TTC549 (cell line): ENCODE results near the gene ADARB2.

Source experiments
- FAIRE-seq: peaks from 2 replicates; lab custom pipeline; 2012; peaks lifted over from hg19 to GRCh38; lab: Jason Lieb, UNC

ADARB2 gene

DNA sequence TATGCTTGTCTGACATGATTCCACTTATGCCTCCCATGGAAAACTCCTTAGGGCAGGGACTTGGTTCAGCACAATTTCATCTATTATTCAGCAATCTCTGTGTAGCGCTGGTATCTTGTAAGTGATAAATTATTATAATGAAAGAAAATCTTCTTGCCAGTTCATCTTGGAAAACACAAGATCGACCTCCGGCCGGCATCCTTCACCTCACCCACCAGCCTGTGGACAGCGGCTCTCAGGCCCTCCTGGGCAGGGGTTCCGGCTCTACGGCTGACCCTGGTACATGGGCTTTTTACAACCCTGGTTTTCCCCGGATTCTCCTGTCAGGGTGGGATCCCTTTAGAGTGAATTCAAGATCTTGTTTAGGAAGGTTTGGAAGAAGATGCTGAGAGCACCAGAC lies 145.6 kb downstream of the ADARB2 start:
- no peak for FAIRE-seq

DNA sequence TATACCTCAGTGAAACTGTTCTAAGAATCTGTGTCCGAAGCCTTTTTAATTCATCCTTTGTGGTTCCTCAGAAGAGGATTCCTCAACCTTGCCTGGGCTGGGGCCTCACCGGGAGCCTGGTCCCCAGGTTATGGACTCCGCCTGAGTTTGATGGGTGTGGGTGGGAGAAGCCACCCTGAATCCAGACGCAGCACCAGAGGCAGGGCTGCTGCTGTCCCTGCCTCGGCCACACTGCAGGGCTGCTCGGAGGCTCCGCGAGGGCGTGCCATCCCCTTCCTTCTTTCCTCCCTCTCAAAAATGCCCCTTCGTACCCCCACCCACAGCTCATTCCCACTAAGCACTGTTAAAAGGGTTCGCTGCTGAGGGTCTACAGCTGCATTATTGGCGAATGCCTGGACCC lies 146.3 kb downstream of the ADARB2 start:
- no peak for FAIRE-seq

DNA sequence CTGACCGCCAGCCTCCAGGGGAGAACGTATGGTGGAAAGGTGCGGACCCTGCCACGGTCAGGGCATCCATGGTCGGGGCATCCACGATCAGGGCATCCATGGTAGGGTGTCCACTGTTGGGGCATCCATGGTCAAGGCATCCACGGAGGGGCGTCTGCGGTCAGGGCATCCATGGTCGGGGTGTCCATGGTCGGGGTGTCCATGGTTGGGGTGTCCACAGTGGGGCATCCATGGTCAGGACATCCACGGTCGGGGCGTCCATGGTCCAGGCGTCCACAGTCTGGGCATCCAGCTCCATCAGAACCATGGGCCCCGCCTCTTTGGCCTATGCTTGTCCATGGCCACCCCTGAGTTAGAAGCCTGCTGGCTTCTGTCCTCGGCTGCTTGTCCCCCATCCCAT lies 148.1 kb downstream of the ADARB2 start:
- FAIRE-seq: no peak

DNA sequence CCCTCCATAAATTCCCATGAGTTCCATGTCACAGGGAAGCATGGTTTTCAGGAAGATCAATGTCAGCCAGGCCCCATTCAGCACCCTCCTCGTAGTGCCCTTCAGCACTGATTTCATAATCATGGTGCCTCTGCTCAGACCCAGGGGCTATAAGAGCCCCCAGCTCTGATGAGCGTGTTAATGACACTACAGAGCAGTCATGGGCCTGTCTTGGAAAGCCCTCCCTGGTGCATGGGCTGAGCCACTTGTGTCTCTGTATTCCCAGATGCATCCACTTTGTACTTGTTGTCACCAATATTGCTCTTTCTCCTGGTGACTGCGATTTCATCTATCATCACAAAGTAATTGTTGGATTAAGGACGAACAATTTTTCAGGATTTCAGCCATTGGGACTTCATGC lies 154.6 kb downstream of the ADARB2 start:
- FAIRE-seq: no peak

DNA sequence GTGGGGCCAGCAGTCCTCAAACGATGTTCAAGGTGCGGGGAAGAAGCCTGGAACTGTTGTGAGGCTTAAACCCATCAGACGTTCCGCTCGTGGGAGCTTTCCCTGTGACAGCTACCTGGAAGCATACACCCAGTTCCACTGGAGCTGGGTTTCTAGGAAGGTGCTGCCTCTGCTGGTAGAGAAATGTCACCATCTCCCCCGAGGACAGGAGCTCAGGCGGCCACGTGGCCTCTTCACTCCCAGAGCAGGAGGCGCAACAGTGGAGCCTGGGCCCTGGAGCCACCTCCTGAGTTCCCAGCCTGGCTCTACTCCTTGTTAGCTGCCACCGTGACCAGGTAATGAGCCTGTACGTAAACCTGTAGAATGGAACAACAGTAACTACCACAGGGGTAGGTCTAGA lies 156.1 kb downstream of the ADARB2 start:
- FAIRE-seq: no peak

DNA sequence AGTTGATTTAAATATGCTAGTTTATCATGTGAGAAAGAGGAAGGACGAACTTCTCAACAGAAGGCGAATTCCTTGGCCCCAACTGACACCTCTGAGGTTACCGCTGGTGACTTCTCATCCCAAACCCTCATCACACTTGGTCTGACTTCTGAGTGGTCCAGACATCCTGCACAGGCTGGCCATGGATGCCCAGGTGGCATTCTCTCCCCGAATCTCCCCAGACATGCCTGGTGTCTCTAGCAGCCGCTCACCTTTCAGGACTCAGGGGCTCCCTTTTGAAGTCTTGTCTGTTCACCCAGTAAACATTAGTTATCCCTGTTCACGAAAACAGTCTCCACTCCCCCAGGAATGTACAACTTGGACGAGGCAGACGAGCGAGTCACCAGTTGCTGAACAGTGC lies 157.7 kb downstream of the ADARB2 start:
- no peak for FAIRE-seq

DNA sequence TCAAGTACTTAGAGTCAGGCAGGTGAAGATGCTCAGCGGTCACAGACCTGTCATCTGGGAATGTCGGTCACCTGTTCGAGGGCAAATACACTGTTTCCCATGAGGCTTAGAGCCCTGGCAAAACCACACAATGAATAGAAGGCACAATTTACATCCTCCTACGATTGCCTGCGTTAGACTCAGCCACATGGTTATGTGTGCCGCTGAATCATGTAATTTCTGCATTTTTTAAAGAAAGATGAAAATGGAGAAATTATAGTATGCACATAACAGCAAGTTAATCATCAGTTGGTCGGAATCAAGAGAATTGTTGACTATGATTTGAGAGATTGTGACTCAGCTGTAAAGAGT lies 158.2 kb downstream of the ADARB2 start:
- no peak for FAIRE-seq

DNA sequence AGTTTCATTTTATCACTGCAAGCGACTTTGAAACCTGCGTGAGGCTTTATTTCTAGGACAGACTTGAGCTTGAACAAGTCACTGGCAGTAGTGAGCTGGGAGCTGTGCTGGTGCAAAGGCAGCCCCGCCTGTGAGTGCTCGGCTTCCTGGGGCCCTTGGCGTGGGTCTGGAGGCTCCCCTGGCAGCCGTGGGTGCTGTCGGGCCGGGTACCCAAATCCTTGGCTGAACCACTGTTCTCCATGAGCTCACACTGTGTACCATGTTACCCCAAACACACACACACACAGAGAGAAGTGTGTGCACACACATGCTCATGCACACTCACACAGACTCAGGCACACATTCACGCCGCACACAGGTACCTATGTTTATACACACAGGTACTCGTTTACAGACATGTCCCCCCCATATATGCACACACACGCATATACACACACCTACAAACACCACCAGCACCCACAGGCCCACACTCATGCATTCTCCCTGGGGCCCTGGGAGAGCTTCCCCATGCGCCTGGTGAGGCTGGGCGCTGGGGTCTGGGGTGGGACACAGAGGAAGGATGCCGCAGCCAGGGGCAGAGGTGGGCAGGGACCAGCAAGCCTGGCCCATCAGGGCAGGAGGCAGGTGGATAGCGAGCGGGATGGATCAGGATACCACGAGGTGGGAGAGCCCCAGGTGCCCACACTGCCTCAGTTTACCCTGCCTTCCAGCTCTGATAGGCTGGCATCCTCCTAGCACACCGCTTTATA lies 158.8 kb downstream of the ADARB2 start:
- no peak for FAIRE-seq

DNA sequence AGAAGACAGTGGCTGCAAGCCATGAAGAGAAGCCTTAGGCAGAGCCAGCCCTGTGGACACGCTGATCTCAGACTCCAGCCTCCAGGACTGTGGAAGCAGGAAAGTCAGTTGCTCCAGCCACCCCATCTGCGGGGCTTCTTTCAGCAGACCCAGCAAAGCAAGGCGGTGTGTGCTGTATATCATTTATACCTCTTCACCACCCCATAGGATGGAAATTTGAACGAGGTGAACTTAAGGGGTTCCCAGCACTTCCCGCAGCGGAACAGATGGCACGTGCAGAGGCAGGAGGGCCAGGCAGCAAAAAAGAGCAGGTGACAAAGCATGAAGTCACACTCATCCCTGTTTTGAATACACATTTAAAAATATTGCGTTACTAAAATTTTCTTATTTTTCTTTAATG lies 159.4 kb downstream of the ADARB2 start:
- FAIRE-seq: no peak

DNA sequence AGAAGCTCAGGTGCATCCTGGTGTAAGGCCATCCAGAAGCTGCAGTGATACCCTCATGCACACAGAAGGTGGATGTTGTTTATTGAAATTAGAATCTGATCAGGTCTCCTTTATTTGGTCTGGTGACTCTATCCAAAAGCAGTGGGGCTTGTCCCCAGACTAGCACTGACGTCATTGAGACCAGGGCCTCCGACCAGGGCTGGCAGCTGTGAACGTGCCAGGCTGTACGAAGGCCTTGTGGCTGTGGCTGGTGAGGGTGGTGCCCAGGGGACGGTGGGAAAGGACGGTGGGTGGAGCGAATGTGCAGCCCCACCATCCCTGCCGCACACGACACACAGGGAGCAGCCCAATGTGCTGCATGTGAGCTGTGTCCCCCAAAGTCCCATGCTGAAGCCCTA lies 160.0 kb downstream of the ADARB2 start:
- FAIRE-seq: no peak

DNA sequence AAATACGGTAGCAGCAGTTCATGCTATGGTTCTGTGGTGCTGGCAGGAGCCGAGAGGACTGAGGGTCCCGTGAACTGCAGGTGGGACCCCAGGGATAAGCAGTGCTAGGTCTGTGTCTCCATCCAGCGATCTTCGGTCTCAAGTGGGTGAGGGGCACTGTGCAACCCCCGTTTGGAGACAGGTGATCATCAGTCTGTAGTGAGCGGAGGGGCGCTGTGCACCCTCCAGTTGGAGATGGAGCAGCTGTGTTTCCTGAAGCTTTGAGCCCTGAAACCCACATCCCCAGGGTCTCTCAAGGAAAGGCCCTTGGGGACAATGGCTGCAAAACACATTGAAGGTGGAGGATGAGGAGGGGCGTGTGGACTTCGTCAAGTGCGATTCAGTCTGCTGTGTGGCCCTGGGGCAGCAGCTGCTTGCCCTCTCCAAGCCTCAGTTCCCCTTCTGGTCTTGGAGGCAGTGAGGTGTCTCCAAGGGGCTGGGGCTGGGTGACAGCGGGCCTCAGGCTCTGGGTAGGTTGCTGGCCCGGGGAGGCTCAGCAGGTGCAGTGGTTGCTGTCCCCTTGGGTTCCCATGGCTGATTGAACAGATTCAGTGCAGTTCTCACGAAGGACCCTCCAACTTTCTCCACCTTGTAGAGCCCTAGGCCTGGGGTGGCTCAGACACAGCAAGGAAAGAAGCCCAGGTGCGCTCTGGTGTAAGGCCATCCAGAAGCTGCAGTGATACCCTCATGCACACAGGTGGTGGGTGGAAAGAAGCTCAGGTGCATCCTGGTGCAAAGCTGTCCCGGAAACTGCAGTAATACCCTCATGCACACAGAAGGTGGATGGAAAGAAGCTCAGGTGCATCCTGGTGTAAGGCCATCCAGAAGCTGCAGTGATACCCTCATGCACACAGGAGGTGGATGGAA lies 160.6 kb downstream of the ADARB2 start:
- no peak for FAIRE-seq

DNA sequence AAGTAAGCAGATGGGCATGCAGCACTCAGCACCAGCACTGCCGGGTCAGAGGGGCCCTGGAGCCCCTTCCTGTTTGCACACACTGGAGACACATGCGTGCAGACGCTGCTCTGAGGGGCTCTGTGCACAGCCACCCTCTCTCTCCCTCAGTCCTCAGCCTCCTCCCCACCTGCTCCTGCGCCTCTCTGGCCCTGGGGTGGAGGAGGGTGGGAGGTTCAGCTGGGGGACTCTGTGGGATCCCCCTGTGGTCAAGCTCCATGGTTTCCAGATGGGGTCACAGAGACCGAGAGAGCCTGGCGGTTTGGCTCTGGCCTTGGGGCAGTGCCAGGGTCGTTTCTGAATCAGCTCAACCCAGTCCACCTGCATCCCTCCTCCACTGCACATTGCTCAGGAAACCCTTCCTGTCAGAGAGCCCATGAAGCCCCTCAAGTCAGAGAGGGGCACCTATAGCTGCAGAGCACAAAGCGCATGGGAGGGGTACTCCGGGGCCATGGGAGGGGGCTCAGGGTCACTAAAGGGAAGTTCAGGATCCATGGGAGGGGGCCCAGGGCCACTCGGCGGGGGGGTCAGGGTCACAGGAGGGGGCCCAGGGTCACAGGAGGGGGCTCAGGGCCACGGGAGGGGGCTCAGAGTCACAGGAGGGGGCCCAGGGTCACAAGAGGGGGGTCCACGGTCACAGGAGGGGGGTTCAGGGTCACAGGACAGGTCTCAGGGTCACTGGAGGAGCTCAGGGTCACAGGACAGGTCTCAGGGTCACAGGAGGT lies 161.7 kb downstream of the ADARB2 start:
- no peak for FAIRE-seq

DNA sequence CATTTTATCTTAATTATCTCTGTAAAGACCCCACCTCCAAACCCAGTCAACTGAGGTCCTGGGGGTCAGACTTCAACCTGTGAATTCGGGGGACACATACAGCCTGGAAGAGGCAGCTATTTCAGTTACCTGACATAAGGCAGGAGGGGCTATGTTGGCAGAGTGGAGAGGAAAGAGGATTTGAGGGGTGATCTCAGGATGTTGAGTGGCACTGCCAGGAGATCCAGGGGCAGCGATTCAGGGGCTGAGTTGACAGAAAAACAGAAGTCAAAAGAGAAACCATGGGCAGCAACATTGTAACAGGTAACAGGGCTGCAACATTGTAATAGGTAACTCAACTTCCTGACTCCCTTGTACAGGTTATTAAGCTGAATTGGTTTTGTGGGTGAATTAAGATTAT lies 162.6 kb downstream of the ADARB2 start:
- FAIRE-seq: no peak

DNA sequence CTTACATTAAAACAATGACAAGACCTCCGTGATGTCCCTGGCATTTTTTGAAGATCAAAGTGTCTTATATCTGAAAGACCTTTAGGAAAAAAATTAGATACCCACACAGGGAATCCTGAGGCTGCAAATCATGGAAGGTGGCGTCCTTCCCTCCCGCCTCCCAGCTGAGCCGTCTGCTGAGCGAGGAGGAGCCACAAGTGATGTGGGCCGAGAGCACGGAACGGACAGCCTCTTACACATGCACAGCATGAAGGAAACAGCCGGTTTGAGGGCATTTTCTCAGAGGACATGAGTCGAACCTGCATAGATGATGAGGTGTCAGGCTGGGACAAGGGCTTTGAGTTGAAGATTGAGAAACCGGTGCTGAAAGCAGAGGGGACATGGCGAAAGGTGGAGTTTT lies 163.3 kb downstream of the ADARB2 start:
- no peak for FAIRE-seq

DNA sequence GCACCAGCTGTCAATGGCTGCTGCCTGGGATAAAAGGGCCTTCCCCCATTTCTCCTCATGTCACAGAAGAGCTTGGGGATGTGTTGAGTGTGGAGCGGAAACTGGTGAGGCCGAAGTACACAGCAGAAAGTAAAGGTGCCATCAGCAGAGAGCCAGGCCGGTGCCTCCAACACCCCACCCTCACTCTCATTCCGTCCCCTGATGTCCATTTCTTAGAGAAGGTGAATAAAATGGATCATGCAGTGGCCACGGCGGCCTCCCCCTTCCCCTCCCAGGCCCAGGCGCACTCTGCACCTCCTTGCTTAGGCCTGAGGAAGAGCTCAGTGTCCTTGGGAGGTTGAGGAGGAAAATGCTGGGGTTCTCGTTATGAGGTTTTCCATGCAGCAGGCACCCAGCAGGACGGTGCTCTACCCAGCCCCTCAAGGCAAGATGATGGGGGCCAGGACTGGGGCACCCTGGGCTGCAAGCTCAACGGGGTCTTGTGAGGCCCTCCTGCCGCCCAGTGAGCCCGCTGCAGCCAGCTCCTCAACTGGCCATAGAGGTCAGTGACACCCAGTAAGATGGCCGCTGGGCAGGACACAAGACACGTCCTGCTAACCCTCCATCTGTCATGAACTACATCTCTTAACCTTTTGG lies 163.9 kb downstream of the ADARB2 start:
- no peak for FAIRE-seq

DNA sequence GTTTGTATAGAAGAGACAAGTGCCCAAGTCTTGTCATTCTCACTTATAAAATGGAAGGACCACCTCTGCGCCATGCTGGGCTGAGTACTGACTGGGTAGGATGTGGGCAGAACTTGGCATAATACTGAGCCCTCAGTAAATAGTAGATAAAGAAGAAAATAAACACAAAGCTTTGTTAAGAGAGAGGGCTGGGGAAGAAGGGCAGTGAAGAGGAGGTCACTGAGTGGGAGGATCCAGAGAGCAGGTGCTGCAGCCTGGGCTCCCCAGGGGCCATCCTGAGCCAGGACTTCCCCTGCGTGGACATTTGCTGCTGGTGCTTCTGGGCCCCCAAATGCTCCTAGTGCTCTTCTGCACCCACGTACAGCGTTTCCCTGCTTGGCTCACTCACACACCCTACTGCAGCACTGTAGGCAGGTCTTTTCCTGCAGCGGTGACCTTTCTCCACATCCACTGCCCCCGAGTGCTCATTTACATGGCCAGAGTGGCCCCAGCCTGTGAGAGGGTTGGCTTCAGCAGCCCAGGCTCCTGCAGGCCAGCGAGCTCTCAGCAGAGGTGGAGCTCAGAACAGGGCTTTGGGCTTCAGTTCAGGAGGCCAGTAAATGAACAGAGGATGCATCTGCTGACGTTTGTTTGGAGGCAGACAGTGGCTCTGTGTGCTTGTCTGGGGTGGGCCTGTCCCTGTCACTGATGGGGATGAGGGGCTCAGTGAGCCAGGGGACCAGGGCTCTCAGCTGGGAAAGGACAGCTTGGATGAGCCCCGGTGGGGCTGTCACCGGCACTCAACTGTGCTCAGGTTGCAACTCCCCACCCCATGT lies 164.6 kb downstream of the ADARB2 start:
- no peak for FAIRE-seq

DNA sequence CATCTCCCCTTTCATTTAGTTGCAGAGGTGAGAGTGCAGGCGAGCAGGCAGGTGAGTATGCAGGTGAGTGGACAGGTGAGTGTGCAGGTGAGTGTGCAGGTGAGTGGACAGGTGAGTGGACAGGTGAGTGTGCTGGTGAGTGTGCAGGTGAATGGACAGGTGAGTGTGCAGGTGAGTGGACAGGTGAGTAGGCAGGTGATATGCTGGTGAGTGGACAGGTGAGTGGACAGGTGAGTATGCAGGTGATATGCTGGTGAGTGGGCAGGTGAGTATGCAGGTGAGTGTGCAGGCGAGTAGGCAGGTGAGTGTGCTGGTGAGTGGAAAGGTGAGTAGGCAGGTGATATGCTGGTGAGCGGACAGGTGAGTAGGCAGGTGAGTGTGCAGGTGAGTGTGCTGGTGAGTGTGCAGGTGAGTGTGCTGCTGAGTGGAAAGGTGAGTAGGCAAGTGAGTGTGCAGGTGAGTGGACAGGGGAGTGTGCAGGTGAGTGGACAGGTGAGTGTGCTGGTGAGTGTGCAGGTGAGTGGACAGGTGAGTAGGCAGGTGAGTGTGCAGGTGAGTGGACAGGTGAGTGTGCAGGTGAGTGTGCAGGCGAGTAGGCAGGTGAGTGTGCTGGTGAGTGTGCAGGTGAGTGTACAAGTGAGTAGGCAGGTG lies 165.6 kb downstream of the ADARB2 start:
- FAIRE-seq: no peak

DNA sequence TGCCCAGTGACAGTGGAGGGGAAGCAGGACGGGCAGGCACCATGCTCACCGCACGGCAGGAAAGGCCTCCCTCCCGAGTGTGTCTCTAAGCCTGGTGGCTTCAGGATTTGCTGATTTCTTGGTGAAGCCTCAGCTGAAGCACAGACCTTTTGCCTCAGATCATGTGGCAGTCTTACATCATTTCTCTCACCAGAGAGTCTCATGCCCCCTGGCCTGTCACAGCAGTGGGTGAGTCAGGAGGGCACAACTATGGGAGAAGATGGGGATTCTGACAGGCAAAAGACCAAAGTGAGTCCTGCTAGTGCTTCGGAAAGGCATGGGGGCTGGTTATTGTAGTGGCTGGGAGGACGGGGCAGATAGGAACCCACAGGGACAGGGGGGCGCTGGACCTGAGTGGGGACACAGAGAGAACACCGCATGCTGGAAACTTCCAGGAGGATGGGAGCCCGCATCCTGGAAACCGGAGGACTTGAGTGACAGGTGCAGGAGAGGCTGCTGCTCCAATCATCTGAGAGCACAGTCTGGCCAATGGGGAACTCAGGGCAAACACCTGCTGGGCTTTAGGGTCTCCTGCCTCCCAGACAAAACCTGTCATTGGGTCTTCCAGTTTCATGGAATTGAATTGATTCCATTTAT lies 166.8 kb downstream of the ADARB2 start:
- FAIRE-seq: no peak

DNA sequence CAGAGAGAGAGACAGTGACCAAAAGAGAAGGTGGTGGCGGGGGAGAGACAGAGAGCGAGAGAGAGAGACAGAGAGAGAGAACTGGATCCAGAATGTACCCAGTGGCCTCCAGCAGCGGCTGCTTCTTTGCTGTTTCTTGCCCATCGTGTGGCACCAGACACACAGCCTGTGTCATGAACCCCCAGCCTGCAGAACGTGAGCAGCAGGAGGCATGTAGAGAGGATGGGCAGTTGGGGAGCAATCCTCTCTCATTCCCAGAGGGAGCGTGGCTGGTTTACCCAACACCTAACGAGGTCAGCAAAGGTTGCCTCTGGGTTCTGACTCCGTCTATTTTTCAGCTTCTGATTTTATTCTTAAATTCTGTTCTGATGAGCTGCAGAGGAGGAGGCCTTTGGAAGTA lies 168.1 kb downstream of the ADARB2 start:
- FAIRE-seq: no peak

DNA sequence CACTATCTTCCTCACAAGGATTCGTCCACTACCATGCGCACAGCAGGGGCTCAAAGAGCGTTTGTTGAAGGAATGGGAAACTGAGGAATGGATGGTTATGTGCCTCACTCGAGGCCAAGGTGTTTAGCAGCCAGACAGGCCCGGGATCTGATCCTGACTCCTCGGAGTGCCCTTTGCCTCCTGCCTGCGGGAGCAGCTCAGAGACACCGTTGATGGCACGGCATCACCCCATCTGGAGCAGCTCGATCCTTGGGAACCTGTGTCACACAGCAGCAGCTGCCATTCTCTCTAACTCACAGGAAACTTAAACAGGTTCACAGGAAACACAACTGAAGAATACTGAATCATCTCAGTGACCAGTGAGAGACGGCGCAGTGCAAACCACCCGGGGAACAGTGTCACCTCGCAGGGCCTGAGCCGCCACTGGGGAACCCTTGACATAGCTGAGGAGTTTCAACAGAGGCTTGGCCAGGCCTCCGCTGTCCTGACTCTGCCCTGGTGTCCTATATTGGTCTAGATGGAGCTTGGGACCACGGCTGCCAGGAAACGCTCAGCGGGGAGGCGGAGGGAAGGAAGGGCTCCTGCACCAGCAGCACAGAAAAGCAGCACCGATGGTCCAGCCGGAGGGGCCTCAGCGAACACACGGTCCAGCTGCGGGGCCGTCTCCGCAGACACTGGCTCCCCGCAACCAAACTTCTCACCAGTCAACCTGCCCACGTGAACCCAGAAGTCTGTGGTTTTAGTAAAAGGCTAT lies 169.4 kb downstream of the ADARB2 start:
- FAIRE-seq: no peak
